Measurements from ENCODE around the gene HOXC6. TPM values are rescaled to one million over a fixed set of nuclear protein-coding genes. Genes with fewer than 3 reads are reported as not detected.
A peak's percentile ranks its signal among the peaks of the same experiment; 100 is the strongest.

HOXC6 gene
- total and polyA plus RNA-seq, 9 of the 15 experiments (the other 6 are each of a cell fraction or from before 2014, with no cell fraction given): 0.06 to 4.0 (median 1.4) TPM

- TF ChIP-seq MEF2D (tag; conservative IDR thresholded peaks at IDR 0.05; ENCODE audit: low read depth): no peak
- no peak for TF ChIP-seq CREB3 (tag; conservative IDR thresholded peaks at IDR 0.05; ENCODE audit: low read depth)
- no peak for TF ChIP-seq POLR2A (conservative IDR thresholded peaks at IDR 0.05)
- TF ChIP-seq SAP30 (IDR thresholded peaks at IDR 0.05; ENCODE audit: borderline replicate concordance, insufficient read depth, low read depth, low read length, poor library complexity, severe bottlenecking): no peak
- no peak for TF ChIP-seq CTBP1 (IDR thresholded peaks at IDR 0.05; ENCODE audit: borderline replicate concordance)
- TF ChIP-seq PHF21A (IDR thresholded peaks at IDR 0.05; ENCODE audit: borderline replicate concordance, low read depth): no peak
- TF ChIP-seq COPS2 (conservative IDR thresholded peaks at IDR 0.05): no peak
- no peak for TF ChIP-seq MAFG (tag; conservative IDR thresholded peaks at IDR 0.05)
- TF ChIP-seq CBX1 (IDR thresholded peaks at IDR 0.05; ENCODE audit: low read depth): no peak
- no peak for TF ChIP-seq BACH1 (tag; IDR thresholded peaks at IDR 0.05)
- no peak for TF ChIP-seq E2F4 (CRISPR knock-in tag; IDR thresholded peaks at IDR 0.05; ENCODE audit: low read depth)
- no peak for TF ChIP-seq MLX (CRISPR knock-in tag; conservative IDR thresholded peaks at IDR 0.05)
- TF ChIP-seq CBX8 (IDR thresholded peaks at IDR 0.05; ENCODE audit: borderline replicate concordance, extremely low read depth, low read depth, low read length, poor library complexity, severe bottlenecking): no peak
- TF ChIP-seq DPF2 (IDR thresholded peaks at IDR 0.05): peak; percentile 33; the same call in 1 of the 2 replicates
- TF ChIP-seq GTF2A2 (tag; IDR thresholded peaks at IDR 0.05): no peak
- TF ChIP-seq FOXJ3 (CRISPR knock-in tag; IDR thresholded peaks at IDR 0.05): no peak
- TF ChIP-seq ARNT (IDR thresholded peaks at IDR 0.05): no peak
- no peak for TF ChIP-seq FOSL1 (tag; conservative IDR thresholded peaks at IDR 0.05)
- no peak for TF ChIP-seq ZNF347 (CRISPR knock-in tag; IDR thresholded peaks at IDR 0.05; ENCODE audit: low read depth)
- TF ChIP-seq CREB1 (IDR thresholded peaks at IDR 0.05): no peak
- TF ChIP-seq CREB1 (CRISPR knock-in tag; IDR thresholded peaks at IDR 0.05): 0 out of 2 replicates have a peak, but pooled peaks have one; percentile 24
- no peak for TF ChIP-seq CCNT2 (IDR thresholded peaks at IDR 0.05; ENCODE audit: borderline replicate concordance, extremely low read depth, insufficient read length, low read depth, low read length)
- TF ChIP-seq POLR2G (IDR thresholded peaks at IDR 0.05; ENCODE audit: low read depth, low read length): no peak
- TF ChIP-seq NKRF (IDR thresholded peaks at IDR 0.05; ENCODE audit: borderline replicate concordance): peak; percentile 34; the same call in 1 of the 2 replicates
- no peak for TF ChIP-seq RBM17 (IDR thresholded peaks at IDR 0.05; ENCODE audit: borderline replicate concordance, low read depth, low read length)
These were observed 28.6 kb upstream of the HOXC6 start (continued) for GRCh38 chr12:53999559-54000115.
